NCI-H774 (cell line): ENCODE results near the gene PTPRN2.

ENCODE experiments used
- DNase-seq: peaks from one replicate; lab custom pipeline; 2025; lab: John Stamatoyannopoulos, UW

Gene PTPRN2

DNA sequence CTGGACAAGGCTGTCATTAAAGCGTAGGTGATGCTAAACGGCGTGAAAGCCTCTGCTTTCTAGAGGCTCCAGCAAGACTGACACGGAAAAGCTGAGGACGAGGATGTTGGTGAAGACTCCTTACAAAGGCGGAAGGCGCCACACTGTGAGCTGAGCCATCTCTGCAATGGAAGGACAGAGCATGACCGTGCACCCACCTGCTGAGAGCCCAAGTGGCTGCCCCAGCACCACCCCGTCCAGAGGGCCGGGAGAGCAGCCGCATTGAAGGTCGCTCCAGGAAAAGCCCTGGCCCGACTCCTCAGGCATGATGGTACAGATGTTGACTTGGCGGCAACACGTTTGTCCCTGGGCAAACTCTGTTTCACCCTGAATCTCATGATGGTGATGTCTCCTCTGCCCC, 758.1 kb downstream of the PTPRN2 start:
- no peak for DNase-seq

DNA sequence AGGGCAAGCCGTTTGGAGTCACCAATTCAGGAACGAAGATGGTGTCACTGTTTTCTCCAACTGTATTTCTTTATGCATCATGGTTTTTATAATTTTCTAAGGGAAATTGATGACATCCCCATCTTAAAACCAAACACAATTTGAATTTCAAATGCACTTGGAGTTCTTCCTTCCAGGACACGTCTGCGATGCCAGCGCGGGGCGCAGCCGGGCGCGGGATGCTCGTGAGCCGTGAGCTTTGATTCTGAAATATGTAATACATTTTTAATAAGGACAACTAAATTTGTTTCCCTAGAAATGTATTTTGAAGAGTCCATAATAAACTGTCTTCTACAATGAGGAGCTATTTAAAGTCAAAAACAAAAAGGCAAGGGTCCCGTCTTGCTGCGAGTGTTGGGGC, 758.7 kb downstream of the PTPRN2 start:
- DNase-seq, result no peak

DNA sequence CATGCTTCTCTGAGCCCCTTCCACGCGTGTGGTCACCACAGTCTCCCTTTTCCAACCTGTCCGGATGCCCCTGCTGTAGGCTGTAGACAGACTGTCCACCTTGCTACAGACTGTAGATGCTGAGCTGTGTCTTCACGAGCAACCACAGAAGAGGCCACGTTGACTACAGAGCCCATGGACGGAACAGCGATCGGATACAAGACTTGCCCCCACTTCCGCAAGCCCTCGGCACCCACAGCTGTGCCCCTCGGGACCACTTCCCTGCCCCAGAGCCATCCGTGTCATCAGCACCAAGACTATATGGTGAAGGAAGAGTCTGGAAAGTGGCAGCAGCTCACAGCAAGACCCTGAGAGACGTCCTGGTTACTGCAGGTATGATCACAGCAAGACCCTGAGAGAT, 759.4 kb downstream of the PTPRN2 start:
- DNase-seq, result no peak

DNA sequence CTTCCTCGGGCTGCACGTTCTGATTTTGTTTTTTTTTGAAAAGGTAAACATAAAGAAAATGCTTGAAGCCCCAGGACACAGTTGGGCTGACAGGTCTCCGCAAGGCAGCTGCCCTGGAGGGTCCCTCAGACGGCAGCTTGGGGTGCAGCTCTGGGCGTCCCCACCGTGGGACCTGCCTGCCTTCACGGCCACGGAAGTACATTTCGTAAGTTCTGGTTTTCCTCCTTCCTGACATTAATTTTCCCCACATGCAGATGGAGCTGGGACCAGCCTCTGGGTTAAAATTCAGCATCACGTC, 759.8 kb downstream of the PTPRN2 start:
- DNase-seq, result no peak

DNA sequence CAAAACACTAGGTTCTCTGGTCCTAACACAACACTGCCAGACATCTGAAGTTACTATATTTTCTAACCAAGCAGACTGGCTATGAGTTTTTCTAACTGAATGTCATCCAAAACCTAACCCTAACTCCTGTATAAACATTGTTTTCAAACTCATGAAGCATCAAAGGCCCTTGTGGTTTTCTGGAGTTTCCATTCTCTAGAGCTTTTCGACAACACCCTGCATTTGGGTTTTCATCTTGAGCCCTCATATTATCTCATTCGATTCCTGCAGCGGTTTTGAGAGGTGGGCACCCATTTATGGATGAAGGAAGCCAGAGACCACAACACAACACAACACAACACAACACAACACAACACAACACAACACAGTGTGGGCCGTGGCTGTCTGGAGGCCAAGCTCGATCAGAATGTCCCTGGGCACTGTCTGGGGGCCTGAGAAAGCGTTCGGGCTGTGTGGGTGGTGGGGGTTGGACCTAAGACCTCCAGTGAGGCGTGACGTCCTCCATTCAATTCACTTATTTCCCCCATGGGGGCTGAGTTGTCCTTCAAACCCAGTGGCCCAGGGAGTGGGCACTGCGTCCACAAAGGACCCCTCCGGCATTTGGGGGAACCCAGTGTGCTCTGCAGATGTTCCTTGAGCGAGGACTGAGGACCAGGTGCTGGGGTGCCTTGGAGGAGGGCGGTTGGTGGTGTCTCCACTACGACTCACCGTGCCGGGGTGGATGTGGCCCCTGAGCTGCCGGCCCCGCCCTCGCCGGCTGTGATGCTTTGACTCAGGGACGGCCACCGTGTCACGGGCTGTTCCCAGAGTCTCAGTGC, 760.4 kb downstream of the PTPRN2 start:
- DNase-seq, result no peak

DNA sequence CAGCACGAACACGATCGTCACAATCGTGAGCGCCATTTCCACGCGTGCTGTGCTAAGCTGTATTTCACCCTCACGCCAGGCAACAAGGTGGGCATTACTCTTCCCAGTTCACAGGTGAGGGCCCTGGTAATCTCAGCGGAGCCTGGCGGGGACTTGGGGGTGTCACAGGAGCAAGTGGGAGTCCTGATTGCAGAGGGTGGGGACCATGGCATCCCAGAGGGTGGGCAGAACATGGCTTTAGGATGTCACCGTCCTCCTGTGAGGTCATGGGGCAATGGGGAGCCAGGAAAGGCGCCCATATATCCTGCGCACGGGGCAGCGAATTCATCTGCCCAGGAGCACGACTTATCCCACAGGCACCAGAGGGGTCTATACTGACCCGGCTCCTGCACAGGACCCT, 761.1 kb downstream of the PTPRN2 start:
- no peak for DNase-seq

DNA sequence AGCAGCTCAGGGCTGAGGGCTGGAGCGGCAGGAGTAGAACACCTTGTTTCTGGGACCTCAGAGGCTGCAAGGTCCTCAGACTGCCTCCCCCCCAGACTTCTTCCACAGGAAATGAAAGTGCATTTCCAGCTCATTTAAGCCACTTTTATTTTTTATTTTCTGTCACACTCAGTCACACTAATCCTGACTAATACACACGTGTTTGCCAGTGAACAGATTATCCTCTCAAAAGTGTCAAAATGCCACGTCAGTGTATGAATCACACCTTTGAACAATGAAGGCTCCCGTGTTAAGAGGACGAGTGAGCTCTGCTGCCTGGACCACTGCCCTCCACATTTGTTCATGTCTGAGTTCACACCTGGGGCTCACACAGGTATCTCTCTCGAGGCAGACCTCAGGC, 762.3 kb downstream of the PTPRN2 start:
- no peak for DNase-seq

DNA sequence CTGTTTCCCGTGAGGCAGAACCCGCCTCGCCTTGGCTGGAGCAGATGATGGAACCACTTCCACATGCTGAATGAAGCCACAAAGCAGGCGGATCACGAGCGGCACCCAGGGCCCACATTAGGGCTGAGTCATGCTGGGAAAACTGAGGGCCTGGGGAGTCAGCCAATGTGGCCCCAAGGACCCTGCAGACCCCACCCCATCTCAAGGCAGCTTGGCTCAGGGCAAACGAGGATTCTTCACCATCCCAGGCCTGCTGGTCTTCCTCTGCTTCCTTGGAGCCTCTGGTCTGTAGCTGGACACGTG, 762.9 kb downstream of the PTPRN2 start:
- no peak for DNase-seq

DNA sequence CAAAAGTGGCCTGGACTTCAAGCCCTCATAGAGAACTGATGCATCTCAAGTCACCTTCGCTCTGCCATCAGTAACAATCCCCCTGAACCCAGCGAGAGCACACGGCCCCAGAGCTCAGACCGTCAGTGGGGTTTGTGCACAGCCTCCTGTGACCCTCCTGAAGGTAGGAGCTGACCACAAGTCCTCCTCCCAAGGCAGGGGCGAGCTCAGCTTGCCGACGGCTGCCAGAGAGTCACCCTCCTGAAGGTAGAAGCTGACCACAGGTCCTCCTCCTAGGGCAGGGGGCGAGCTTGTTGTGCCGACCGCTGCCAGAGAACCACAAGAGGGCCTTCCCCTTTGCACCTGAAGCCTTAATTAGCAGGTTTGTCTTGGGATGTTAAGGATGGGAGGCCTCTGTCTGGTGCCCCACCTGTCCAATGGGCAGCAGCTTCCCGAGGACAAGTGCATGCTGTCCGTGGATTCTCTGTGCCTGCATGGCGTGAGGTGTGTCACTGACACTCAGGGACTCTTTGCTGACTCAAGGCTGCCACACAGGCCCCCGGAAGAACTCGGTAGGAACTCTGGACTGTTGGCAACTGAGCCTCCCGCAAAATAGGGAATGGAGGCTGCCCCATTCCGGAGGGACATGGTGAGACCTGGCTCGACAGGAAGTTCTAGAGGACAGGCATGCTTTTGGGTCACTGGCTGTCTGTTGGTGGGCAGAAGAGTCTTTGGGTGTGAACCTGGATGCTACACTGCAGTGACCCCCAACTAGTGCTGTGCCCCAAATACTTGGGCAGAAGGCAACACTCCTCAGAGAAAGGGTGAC, 763.4 kb downstream of the PTPRN2 start:
- no peak for DNase-seq

DNA sequence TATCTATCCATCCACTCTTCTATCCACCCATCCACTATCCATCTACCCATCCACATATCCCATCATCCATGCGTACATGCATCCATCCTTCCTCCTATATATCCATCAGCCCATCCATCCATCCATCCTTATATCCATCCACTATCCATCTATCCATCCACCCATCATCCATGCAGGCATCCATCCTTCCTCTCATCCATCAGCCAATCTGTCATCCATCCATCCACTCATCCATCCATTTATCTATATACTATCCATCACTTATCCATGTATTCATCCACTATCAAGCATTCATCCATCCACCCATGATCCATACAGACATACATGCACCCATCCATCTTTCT, 765.0 kb downstream of the PTPRN2 start:
- no peak for DNase-seq

DNA sequence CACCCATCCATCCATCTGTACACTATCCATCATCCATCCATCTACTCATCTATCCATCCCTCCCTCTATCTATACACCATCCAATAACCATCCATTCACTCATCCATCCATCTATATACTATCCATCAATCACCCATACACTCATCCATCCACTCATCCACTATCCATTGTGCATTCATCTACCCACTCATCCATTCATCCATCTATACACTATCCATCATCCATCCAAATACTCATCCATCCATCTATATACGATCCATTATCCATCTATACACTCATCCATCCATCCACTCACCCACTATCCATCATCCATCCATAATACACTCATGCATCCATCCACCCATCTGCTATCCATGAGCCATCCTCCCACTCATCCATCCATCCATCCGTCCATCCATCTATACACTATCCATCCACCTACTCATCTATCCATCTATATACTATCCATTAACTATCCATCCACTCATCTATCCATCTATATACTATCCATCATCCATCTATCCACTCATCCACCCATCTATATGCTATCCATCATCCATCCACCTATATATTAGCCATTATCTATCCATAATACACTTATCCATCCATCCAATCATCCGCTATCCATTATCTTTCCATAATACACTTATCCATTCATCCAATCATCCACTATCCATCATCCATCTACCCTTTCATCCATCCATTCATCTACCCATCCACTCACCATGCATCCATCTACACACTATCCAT, 765.5 kb downstream of the PTPRN2 start:
- no peak for DNase-seq

DNA sequence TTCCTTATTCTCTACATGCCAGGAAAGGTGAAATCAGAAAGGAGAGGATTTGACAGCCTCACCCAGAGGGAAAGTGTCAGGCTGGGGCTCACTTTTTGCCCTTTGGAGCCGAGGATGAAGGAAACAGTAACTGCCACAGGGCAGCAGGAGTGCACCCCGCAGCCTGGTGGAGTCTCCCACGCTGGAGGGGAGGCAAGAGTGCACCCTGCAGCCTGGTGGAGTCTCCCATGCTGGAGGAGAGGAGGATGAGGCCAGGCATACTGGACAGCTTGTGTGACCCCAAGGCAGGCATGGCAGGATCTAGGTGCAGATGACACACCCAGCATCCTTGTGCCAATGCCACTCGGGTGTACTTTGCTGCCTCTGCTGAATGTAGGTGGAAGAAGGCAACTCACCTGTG, 766.8 kb downstream of the PTPRN2 start:
- no peak for DNase-seq

DNA sequence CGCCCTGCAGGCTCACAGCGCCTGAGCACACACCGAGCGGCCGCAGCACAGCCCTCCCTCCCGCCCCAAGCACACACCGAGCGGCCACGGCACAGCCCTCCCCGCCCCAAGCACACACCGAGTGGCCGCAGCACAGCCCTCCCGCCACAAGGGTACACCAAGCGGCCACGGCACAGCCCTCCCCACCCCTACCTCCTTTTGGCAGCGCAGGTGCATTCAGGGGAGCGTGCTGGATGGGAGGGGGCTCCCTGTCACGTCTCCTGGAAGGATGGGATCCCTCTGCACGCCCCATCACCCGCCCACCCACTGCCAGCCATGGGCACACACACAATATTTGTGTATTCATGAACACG, 768.2 kb downstream of the PTPRN2 start:
- no peak for DNase-seq

DNA sequence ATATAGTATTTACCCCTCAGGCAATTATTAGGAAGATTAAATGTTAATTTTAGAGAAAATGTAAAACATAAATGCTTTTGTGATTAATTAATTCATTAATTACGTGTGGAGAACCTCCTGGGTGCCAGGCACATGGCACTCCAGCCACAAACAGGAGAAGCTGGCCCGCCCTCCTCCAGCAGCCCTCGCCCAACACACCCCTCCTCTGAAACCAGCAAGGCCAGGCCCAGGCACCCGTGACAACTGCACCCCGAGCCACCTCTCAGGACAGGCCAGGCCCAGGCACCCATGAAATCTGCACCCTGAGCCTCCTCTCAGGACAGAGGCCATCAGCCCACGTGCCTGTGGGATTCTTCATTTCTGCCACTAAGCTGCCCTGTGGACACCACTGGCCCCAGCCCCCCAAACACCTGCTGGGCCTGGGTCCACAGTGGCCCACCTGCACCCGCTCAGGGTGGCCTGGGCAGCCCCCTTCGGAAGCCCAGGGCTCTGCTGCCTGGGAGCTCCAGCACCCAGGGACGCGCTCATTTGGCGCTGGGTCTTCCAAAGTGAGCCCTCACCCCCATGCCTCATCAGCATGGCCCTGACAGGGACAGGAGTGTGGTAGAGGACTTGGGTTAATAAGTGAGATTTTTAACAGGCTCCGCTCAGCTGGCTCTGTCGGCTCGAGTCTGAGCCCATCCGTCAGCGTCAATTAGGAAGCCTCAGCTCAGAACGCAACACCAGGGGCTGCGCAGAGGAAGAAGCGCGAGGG, 768.7 kb downstream of the PTPRN2 start:
- no peak for DNase-seq

DNA sequence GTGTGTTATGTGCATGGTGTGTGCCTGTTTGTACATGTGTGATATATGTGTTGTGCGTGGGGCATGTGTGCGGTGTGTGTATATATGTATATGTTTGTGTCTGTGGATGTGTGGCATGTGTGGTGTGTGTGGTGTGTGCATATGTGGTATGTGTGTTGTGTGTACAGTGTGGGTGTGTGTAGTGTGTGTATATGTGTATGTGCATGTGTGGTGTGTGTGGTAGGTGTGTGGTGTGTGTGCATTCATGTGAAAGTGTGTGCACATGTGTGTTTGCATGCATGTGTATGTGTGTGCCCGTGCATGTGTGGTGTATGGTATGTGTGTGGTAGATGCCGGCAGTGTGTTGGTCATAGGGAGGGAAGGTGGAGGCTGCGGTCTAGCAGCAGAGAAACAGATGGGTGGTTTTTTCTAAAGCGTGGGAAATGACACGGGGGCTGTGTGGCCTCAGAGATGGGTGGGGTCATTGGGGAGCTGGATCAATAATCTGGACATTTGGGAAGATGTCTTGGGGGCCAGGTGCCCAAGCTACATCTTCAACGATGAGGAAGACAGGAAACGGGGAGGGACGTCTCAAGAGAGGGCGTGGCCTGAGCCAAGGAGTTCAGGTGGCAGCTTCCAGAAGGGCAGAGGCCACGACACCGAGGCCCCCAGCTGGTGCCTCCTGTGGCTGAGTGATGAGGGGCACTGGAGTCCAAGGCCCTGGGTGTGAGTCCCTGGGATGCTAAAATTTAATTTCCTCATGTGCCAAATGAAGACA, 769.5 kb downstream of the PTPRN2 start:
- DNase-seq, result no peak

DNA sequence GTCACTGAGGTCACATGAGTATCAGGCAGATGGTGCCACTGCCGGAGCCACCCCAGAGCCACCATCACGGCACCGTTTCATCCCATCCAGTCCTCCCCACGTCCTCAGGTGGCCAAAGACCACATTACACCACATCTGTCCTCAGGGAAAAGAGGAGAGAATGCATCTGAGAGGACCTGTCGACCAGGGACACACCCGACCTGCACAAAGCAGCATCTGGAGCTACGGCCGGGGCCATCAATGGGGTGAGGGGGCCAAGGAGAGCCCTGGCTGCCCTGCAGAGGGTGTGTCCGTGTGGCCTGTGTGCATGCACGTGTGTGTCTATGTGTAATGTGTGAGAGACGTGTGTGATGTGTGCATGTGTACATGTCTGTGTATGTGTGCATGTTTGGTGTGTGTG, 770.2 kb downstream of the PTPRN2 start:
- DNase-seq, result no peak

DNA sequence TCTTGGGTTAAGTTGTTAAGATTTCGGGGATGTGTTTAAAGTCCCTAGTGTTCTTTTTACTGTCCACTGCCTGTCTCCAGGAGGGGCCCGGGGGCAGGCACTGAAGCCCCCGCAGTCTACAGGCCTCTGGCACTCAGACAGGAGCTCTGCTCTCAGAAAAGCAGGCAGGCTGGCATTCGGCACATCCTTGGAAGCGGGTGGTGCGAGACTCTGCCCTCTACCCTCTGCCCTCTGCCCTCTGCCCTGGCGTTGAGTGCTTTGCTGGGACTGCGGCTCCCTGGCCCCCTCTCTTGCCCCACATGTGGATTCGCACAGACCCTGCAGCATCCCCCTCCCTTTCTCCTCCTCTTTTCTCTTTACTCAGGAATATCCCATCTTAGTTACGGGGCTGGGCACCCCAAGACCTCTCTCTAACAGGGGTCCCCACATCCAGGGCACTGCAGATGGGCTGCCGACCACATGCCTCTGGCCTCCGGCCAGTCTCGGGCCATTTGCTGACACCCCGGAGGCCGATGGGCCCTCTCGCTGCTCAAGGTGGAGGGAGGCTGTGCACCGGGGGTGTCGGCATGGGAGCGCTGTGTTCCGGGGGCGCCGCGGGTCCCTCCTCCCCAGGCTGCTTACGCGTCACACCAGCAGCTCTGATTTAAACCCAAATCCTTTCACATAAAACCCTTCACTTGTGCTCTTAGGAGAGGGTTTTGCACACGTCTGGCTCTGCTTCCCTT, 770.9 kb downstream of the PTPRN2 start:
- no peak for DNase-seq

DNA sequence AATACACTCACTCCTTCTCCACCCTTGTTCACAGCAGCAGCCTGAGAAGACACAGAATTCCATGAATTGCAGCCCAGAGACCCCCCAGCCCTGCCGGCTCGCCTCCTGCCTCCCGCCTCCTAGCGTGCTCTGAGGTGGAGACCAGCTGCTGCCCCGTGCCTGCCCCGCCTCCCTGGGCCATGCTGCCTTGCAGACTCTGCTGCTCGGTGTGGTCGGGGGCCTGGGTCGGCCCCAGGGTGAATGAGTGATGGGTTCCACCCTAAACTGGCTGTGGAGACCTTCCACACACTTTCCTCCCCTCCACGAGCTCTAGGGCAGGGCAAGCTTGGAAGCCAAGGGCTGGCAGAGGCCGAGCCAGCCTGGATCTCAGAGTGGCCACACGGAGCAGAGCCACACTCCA, 771.5 kb downstream of the PTPRN2 start:
- no peak for DNase-seq

DNA sequence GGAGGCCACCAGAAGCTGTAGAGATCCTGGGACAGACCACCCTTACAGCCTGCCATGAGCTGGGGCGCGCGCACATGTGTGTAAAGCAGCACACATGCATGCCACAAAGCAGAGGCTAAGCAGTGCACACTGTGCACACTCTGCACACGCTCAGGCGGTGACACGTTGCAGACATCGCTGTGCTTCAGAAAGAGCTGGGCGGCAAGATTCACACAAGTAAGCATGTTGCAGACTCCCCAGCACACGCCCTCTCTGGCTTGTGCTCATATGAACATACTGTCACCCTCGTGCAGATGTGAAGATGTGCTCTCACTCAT, 772.0 kb downstream of the PTPRN2 start:
- DNase-seq, result no peak

DNA sequence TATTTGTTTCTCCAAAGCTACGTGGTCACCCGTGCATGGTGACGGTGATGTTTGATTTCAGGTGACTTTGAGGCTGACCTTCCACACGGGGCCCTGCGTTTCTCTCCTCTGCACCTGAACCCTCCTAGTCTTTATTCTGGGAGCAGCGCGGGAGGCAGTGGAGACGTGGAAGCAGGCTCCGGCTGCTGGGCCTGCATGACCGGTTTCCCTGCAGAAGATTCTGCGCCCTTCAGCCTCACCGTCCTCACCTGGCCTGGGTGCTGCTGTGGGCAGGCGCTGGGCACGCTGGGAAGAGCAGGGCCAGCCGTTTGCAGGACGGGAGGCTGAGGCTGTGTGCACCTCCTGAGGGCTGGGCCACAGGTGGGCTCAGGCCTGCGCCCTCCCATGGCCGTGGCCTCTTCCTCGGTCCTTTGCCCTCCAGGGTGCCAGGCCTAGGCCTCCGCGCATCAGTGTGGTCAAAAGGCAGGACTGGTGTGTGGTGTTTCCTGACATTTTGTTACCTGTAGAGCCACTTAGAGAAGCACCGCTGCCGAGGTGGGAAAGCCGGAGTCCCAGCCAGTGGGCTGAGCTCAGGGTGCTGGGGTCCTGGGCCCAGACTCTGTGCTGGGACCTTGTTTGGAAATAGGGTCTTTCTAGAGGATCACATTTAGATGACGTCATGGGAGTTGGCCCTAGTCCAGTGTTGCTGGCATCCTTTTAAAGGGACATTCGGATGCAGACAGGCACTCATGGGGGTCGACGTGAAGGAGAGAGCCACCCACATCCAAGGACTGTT, 772.5 kb downstream of the PTPRN2 start:
- DNase-seq, result no peak
